Neural progenitor cell (in vitro differentiated cells): ENCODE measurements around the gene GPR152. TPM values are rescaled to one million over a fixed set of nuclear protein-coding genes. Genes with fewer than 3 reads are reported as not detected.

Experiments used
- DNase-seq: peaks from one replicate; pipeline ENCODE4 v3.0.0-alpha.2; 2016; ENCODE audit warnings: low spot score
- H2AFZ ChIP-seq: fragments of 200-600 bp; sonication (generic); replicated peaks from 2 replicates; pipeline ENCODE4 v1.6.1; 2016; ENCODE audit warnings: antibody characterized with exemption
- H3F3A ChIP-seq: fragments of 200-600 bp; sonication (generic); 2 replicates; pipeline ENCODE4 v1.6.1; 2016; ENCODE audit warnings: antibody characterized with exemption, low read depth
- H3K27ac ChIP-seq: fragments of 200-600 bp; sonication (generic); 2 replicates; pipeline ENCODE4 v1.5.1; 2016; ENCODE audit warnings: mild to moderate bottlenecking
- H3K27me3 ChIP-seq: fragments of 200-600 bp; sonication (generic); 2 replicates; pipeline ENCODE4 v1.6.1; 2016; ENCODE audit warnings: mild to moderate bottlenecking, moderate library complexity
- H3K36me3 ChIP-seq: fragments of 200-600 bp; sonication (generic); 2 replicates; pipeline ENCODE4 v1.5.1; 2016
- H3K4me1 ChIP-seq: fragments of 200-600 bp; sonication (generic); 2 replicates; pipeline ENCODE4 v1.6.1; 2016; ENCODE audit warnings: mixed run types
- H3K4me2 ChIP-seq: fragments of 200-600 bp; sonication (generic); 2 replicates; pipeline ENCODE4 v1.6.1; 2016
- H3K4me3 ChIP-seq: fragments of 200-600 bp; sonication (generic); 2 replicates; pipeline ENCODE4 v1.5.1; 2016
- H3K79me2 ChIP-seq: fragments of 200-600 bp; sonication (generic); 2 replicates; pipeline ENCODE4 v1.6.1; 2016; ENCODE audit warnings: low read depth
- H3K9ac ChIP-seq: fragments of 200-600 bp; sonication (generic); 2 replicates; pipeline ENCODE4 v1.6.1; 2016
- H3K9me3 ChIP-seq: fragments of 200-600 bp; sonication (generic); 2 replicates; pipeline ENCODE4 v1.5.1; 2016; ENCODE audit warnings: low read depth
- H4K20me1 ChIP-seq: fragments of 200-600 bp; sonication (generic); 2 replicates; pipeline ENCODE4 v1.6.1; 2016; ENCODE audit warnings: low read depth
- H3K27ac Mint-ChIP-seq: 3 replicates; pipeline ENCODE4 v1.8.0; 2021; ENCODE audit warnings: mixed read lengths
- H3K27me3 Mint-ChIP-seq: 2 replicates; pipeline ENCODE4 v1.8.0; 2022; ENCODE audit warnings: low read depth, mild to moderate bottlenecking, inconsistent platforms, moderate library complexity, mixed read lengths; ENCODE audit not compliant: insufficient read depth
- H3K36me3 Mint-ChIP-seq: 3 replicates; pipeline ENCODE4 v1.8.0; 2021; ENCODE audit warnings: mixed read lengths
- H3K4me1 Mint-ChIP-seq: 3 replicates; pipeline ENCODE4 v1.8.0; 2021; ENCODE audit warnings: mixed read lengths
- H3K4me3 Mint-ChIP-seq: 3 replicates; pipeline ENCODE4 v1.8.0; 2021; ENCODE audit warnings: mild to moderate bottlenecking, moderate library complexity, mixed read lengths
- H3K9me3 Mint-ChIP-seq: 3 replicates; pipeline ENCODE4 v1.8.0; 2020; ENCODE audit warnings: mixed read lengths
- CTCF ChIP-seq: fragments of 200-600 bp; sonication (generic); IDR thresholded peaks from 2 replicates; pipeline ENCODE4 v1.5.1; 2017; ENCODE audit warnings: antibody characterized with exemption, mild to moderate bottlenecking
- EZH2 ChIP-seq: fragments of 200-600 bp; sonication (generic); IDR thresholded peaks from 2 replicates; pipeline ENCODE4 v1.6.1; 2017; ENCODE audit warnings: antibody characterized with exemption, mild to moderate bottlenecking, moderate library complexity
- EZH2phosphoT487 ChIP-seq: fragments of 200-600 bp; sonication (generic); IDR thresholded peaks from 2 replicates; pipeline ENCODE4 v1.6.1; 2017; ENCODE audit warnings: antibody characterized with exemption
- total RNA-seq: library from RNA; depleted of rRNA; stranded (reverse); fragments of >200 nt; gene quantifications from 2 replicates; pipeline ENCODE4 v1.2.3, GENCODE V29; 2015; ENCODE audit warnings: low replicate concordance

Gene GPR152
- total RNA-seq, 1 donor from 2014 or later, result not detected

DNA sequence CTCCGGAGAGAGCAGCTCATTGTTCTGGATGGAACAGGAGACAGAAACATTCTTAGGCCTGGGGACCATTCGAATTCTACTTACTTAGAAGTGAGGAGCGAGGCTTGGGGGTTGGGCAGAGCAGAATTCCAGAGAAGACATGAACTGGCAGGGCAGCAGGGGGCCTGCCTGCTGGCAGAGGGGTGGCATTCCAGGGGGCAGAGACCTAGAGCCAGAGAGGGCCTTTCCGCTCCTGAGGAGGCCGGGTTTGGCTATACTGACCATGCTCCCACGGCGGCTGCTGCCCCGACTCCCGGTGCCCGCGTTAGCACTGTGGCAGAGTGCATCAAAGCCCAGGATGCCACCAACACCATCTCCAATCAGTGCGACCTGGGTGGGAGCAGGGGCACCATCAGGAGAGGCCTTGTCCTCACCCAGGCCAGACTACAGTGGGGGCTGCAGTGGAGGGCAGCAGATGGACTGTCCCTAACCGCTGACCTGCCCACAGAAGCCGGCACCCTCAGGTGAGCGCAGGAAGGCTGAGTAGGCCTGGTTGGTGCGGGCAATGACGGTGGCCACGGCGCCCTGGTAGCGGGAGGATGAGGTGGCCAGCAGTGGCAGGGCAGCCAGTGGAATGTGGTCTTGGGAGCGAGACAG lies 45.2 kb upstream of the GPR152 start:
- TF ChIP-seq EZH2phosphoT487 (no peak), EZH2 (no peak), CTCF (no peak)
- no peak overlapping the region for H2AFZ ChIP-seq
- H3K27me3 ChIP-seq, result peaks cover under 1% of the 10 kb centered on the region
- no peaks in the 10 kb centered on the region for H3F3A ChIP-seq
- H3K4me2 ChIP-seq, result no peak overlapping the region
- H3K27ac ChIP-seq, result no peak overlapping the region
- H3K9me3 ChIP-seq, result no peaks in the 10 kb centered on the region
- no peak overlapping the region for H3K9ac ChIP-seq
- no peaks in the 10 kb centered on the region for H3K36me3 ChIP-seq
- Mint-ChIP-seq H3K4me1 (peaks cover under 1% of the 10 kb centered on the region), H3K4me3 (no peak overlapping the region), H3K27ac (no peak overlapping the region), H3K9me3 (no peaks in the 10 kb centered on the region), H3K36me3 (peaks cover 12% of the 10 kb centered on the region), H3K27me3 (no peaks in the 10 kb centered on the region)
- peaks cover 9% of the 10 kb centered on the region for H4K20me1 ChIP-seq
- no peak overlapping the region for H3K4me3 ChIP-seq
- H3K4me1 ChIP-seq, result no peaks in the 10 kb centered on the region
- no peaks in the 10 kb centered on the region for H3K79me2 ChIP-seq
- no peak for DNase-seq

DNA sequence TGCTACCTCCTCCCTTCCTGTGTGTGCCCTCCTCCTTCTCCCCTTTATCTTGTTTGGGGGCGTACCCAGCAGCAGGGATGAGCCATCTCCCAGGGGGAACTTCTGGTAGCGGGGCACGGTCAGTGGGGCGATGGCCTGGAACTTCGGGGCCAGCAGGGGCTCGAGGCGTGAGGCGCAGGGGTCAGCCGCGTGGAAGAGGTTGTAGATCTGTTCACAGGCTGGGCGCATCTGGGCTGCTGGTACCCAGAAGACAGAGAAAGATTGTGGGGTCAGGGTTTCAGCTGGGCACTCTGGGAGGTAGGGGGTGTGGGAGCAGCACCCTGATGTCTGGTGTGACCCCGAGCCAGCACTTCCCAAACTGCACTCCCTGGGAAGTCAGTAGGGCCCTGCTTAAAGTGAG lies 43.6 kb upstream of the GPR152 start:
- Histone ChIP-seq H3K79me2 (no peaks in the 10 kb centered on the region), H3K4me2 (no peak overlapping the region), H3K4me3 (no peak overlapping the region), H3K9ac (no peak overlapping the region), H3K4me1 (no peaks in the 10 kb centered on the region), H3K36me3 (no peaks in the 10 kb centered on the region), H3K27me3 (no peaks in the 10 kb centered on the region), H3F3A (no peaks in the 10 kb centered on the region), H3K9me3 (no peaks in the 10 kb centered on the region), H4K20me1 (no peaks in the 10 kb centered on the region), H2AFZ (no peak overlapping the region), H3K27ac (no peak overlapping the region)
- Mint-ChIP-seq H3K27me3 (no peaks in the 10 kb centered on the region), H3K36me3 (peaks cover 10% of the 10 kb centered on the region), H3K4me3 (no peak overlapping the region), H3K27ac (no peak overlapping the region), H3K4me1 (peaks cover under 1% of the 10 kb centered on the region), H3K9me3 (no peaks in the 10 kb centered on the region)
- DNase-seq, result no peak
- TF ChIP-seq CTCF, result no peak
- TF ChIP-seq EZH2phosphoT487, result no peak
- TF ChIP-seq EZH2, result no peak

DNA sequence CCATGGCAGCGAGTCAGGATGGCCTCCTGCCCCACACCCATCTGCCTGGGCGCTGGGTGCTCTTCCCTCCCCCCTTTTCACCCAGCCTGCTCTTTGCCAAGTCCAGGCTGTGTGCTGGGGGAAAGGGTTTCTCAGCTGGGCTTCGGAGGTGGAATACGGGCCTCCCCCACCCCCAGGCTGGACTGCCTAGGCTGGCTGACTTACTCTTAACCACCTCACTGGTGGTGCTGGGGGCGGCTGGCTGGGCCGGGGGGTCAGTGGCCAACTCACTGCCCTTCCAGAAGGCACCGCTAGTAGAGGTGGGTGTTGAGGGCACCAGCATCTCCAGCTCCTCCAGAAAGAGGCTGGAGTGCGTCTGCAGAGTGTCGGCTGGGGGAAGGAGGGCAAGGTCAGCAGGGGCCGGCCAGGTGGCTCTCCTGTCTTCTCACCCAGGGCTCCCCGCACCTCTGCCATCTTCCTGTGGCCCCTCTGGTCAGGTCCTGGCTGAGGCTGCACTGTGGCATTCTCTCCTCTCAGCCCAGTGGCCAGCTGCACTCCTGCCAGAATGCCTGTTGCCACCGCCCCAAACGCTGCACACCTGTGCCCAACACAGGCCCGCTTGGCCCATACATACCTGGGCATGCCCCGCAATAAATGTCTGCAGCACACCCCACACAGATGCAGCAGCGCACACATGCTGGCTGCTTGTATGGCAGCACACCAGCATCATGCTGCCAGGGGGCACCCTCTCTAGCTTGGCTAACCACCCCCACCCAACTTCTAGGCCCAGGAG lies 42.9 kb upstream of the GPR152 start:
- Histone ChIP-seq H3K27me3 (no peaks in the 10 kb centered on the region), H3K4me3 (no peak overlapping the region), H3K4me2 (no peak overlapping the region), H3K79me2 (no peaks in the 10 kb centered on the region), H3K4me1 (no peaks in the 10 kb centered on the region), H3K9me3 (no peaks in the 10 kb centered on the region), H3K27ac (no peak overlapping the region), H4K20me1 (no peaks in the 10 kb centered on the region), H3F3A (no peaks in the 10 kb centered on the region), H3K9ac (no peak overlapping the region), H2AFZ (no peak overlapping the region), H3K36me3 (no peaks in the 10 kb centered on the region)
- Mint-ChIP-seq H3K4me3 (no peak overlapping the region), H3K27ac (no peak overlapping the region), H3K9me3 (no peaks in the 10 kb centered on the region), H3K4me1 (peaks cover 2% of the 10 kb centered on the region), H3K36me3 (peaks cover 6% of the 10 kb centered on the region), H3K27me3 (no peaks in the 10 kb centered on the region)
- TF ChIP-seq CTCF, result no peak
- no peak for TF ChIP-seq EZH2
- no peak for TF ChIP-seq EZH2phosphoT487
- no peak for DNase-seq
